MM.1S (cell line): Measurements from ENCODE around the gene GFER.

ENCODE experiments used
- DNase-seq: peaks from one replicate; pipeline ENCODE4 v3.0.0-alpha.2; 2015
- H2AFZ ChIP-seq: fragments of 300-600 bp; sonication (generic); 2 replicates; pipeline ENCODE4 v1.6.0; 2016; ENCODE audit warnings: antibody characterized with exemption, low read length
- H3F3A ChIP-seq: fragments of 300-600 bp; sonication (generic); 2 replicates; pipeline ENCODE4 v1.6.1; 2016; ENCODE audit warnings: mild to moderate bottlenecking, antibody characterized with exemption, low read length, moderate library complexity, mixed read lengths; ENCODE audit not compliant: insufficient read depth
- H3K27ac ChIP-seq: fragments of 300-600 bp; sonication (generic); 2 replicates; pipeline ENCODE4 v1.5.1; 2016; ENCODE audit warnings: mild to moderate bottlenecking, low read length
- H3K27me3 ChIP-seq: fragments of 300-600 bp; sonication (generic); replicated peaks from 2 replicates; pipeline ENCODE4 v1.6.0; 2016; ENCODE audit warnings: low read length; ENCODE audit not compliant: insufficient read depth
- H3K36me3 ChIP-seq: fragments of 300-600 bp; sonication (generic); replicated peaks from 2 replicates; pipeline ENCODE4 v1.6.1; 2016; ENCODE audit warnings: mild to moderate bottlenecking, low read length, mixed read lengths; ENCODE audit not compliant: insufficient read depth
- H3K4me1 ChIP-seq: fragments of 300-600 bp; sonication (generic); 2 replicates; pipeline ENCODE4 v1.6.1; 2016; ENCODE audit warnings: low read length, mixed read lengths
- H3K4me2 ChIP-seq: fragments of 300-600 bp; sonication (generic); 2 replicates; pipeline ENCODE4 v1.6.0; 2016; ENCODE audit warnings: low read depth, low read length
- H3K4me3 ChIP-seq: fragments of 300-600 bp; sonication (generic); 2 replicates; pipeline ENCODE4 v1.5.1; 2016; ENCODE audit warnings: low read length, mixed read lengths
- H3K79me2 ChIP-seq: fragments of 300-600 bp; sonication (generic); 2 replicates; pipeline ENCODE4 v1.6.1; 2016; ENCODE audit warnings: mixed run types, low read length, mixed read lengths
- H3K9ac ChIP-seq: fragments of 300-600 bp; sonication (generic); 2 replicates; pipeline ENCODE4 v1.6.1; 2016; ENCODE audit warnings: low read length, mixed read lengths
- H3K9me2 ChIP-seq: fragments of 300-600 bp; sonication (generic); replicated peaks from 2 replicates; pipeline ENCODE4 v1.6.1; 2016; ENCODE audit warnings: mild to moderate bottlenecking, low read length, mixed read lengths; ENCODE audit not compliant: insufficient read depth
- H3K9me3 ChIP-seq: fragments of 300-600 bp; sonication (generic); replicated peaks from 2 replicates; pipeline ENCODE4 v1.6.1; 2016; ENCODE audit warnings: mild to moderate bottlenecking, low read length, mixed read lengths; ENCODE audit not compliant: insufficient read depth
- H4K20me1 ChIP-seq: fragments of 300-600 bp; sonication (generic); 2 replicates; pipeline ENCODE4 v1.6.1; 2016; ENCODE audit warnings: mild to moderate bottlenecking, low read length, moderate library complexity, mixed read lengths; ENCODE audit not compliant: insufficient read depth
- CTCF ChIP-seq: fragments of 300-600 bp; sonication (generic); IDR thresholded peaks from 2 replicates; pipeline ENCODE4 v1.5.1; 2016; ENCODE audit warnings: antibody characterized with exemption, low read length, mixed read lengths
- EZH2 ChIP-seq: fragments of 300-600 bp; sonication (generic); optimal IDR thresholded peaks from 2 replicates; pipeline ENCODE3; 2017; ENCODE audit warnings: low read depth, mild to moderate bottlenecking, antibody characterized with exemption, low read length, mixed read lengths
- EZH2phosphoT487 ChIP-seq: fragments of 300-600 bp; sonication (generic); IDR thresholded peaks from 2 replicates; pipeline ENCODE4 v1.6.1; 2018; ENCODE audit warnings: antibody characterized with exemption, low read length

The GFER gene

GRCh38 chr16:1985466-1986150 lies 1.6 kb downstream of the GFER start:
- peak overlapping the region; percentile 91 for H3K4me2 ChIP-seq
- no peak for TF ChIP-seq CTCF
- TF ChIP-seq EZH2, result no peak

GRCh38 chr16:1987198-1987597 lies 3.2 kb downstream of the GFER start:
- no peak for DNase-seq
- H3K4me1 ChIP-seq, result peaks cover 31% of the 10 kb centered on the region
- H3K9me2 ChIP-seq, result no peaks in the 10 kb centered on the region
- peaks cover 26% of the 10 kb centered on the region for H3F3A ChIP-seq
- H3K27me3 ChIP-seq, result peaks cover 22% of the 10 kb centered on the region
- no peak overlapping the region for H2AFZ ChIP-seq
- no peak overlapping the region for H3K27ac ChIP-seq
- no peak for TF ChIP-seq EZH2
- TF ChIP-seq CTCF, result no peak
- no peak for TF ChIP-seq EZH2phosphoT487
- H3K79me2 ChIP-seq, result peaks cover 16% of the 10 kb centered on the region
- H3K36me3 ChIP-seq, result 0 out of 2 replicates have a peak, but pooled peaks cover 4% of the 10 kb centered on the region
- H3K9me3 ChIP-seq, result no peaks in the 10 kb centered on the region
- H4K20me1 ChIP-seq, result no peaks in the 10 kb centered on the region
- no peak overlapping the region for H3K4me3 ChIP-seq
- no peak overlapping the region for H3K9ac ChIP-seq
- no peak overlapping the region for H3K4me2 ChIP-seq

More at GRCh38 chr16:1985466-1986150, 1.6 kb downstream of the GFER start:
- Histone ChIP-seq H4K20me1 (no peaks in the 10 kb centered on the region), H2AFZ (no peak overlapping the region), H3K4me3 (peak overlapping the region; percentile 99; the same call in 1 of the 2 replicates), H3K27me3 (peaks cover 33% of the 10 kb centered on the region), H3K36me3 (0 out of 2 replicates have a peak, but pooled peaks cover 4% of the 10 kb centered on the region), H3K4me1 (peaks cover 20% of the 10 kb centered on the region), H3K9me3 (no peaks in the 10 kb centered on the region), H3K79me2 (peaks cover 16% of the 10 kb centered on the region), H3K27ac (no peak overlapping the region), H3F3A (peaks cover 27% of the 10 kb centered on the region), H3K9ac (peak overlapping the region; percentile 86; the same call in 1 of the 2 replicates), H3K9me2 (no peaks in the 10 kb centered on the region)
- no peak for DNase-seq

GRCh38 chr16:1989209-1990100 lies 5.5 kb downstream of the GFER start, which contains the start of gene SYNGR3:
SYNGR3 (plus strand) TSS chr16:1989970; CDS start chr16:1990103, 133 bp downstream.
- Histone ChIP-seq H3F3A (peaks cover 21% of the 10 kb centered on the region), H3K27me3 (peaks cover 8% of the 10 kb centered on the region), H3K9me2 (no peaks in the 10 kb centered on the region), H3K36me3 (0 out of 2 replicates have a peak, but pooled peaks cover 4% of the 10 kb centered on the region), H3K4me3 (peak within 1 kb of the TSS; percentile 70), H3K9me3 (no peaks in the 10 kb centered on the region), H2AFZ (peak within 1 kb of the TSS; percentile 84), H3K4me2 (peak within 1 kb of the TSS; percentile 99), H3K27ac (no peak within 1 kb of the TSS), H3K9ac (peak within 1 kb of the TSS; percentile 55; the same call in 1 of the 2 replicates), H4K20me1 (no peaks in the 10 kb centered on the region), H3K79me2 (peaks cover 15% of the 10 kb centered on the region), H3K4me1 (peaks cover 28% of the 10 kb centered on the region)
- DNase-seq, result no peak
- TF ChIP-seq CTCF (no peak), EZH2 (no peak), EZH2phosphoT487 (no peak)
